HG03135 (cell line): ENCODE data around the gene INHBA.
A peak's percentile ranks its signal among the peaks of the same experiment; 100 is the strongest.

ENCODE experiments used
- ATAC-seq: cut with Tn5 transposase; IDR thresholded peaks from one replicate; pipeline ENCODE4 v1.9.1; 2021; ENCODE audit warnings: mild to moderate bottlenecking, moderate library complexity; ENCODE audit not compliant: unreplicated experiment

Gene INHBA

DNA sequence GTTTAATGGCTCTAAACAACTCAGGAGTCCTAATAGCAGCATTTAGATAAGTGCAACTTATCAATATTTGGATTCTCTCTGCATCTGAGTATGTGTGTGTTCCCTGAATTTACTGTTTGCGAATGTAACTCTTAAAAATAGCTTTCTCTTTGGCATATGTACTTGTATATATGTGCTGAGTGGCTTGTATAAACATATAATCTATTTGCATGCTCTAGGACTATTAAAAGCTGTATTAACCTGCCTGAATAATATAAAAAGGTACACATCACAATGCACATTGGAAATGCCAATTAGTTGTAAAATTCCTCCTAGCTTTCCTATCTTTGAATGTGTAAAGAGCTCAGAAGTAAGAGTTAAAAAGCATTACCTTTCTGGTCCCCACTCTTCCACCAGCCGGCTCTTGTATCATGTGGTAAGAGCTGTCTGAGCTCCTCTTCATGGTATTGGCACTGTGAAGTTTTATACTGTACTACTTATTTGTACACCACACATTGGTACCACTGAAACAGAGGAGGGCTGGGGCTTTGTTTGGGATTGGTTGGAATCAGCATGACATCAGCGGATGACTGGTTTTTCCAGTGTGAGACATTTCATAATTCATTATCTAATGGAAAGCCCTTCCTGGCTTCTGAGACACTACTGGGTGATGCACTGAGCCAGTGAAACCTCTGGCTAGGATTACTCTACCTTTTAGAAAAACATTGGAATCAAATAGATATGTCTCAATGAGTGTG is at the start of gene INHBA:
INHBA (minus strand) TSS at position 456 of the 737 bp plus-strand sequence. CDS start 2,716 bp downstream, outside the sequence.
- no peak for ATAC-seq

- no peak for ATAC-seq
These were observed 49.7 kb upstream of the INHBA start for GRCh38 chr7:41752615-41753014.

DNA sequence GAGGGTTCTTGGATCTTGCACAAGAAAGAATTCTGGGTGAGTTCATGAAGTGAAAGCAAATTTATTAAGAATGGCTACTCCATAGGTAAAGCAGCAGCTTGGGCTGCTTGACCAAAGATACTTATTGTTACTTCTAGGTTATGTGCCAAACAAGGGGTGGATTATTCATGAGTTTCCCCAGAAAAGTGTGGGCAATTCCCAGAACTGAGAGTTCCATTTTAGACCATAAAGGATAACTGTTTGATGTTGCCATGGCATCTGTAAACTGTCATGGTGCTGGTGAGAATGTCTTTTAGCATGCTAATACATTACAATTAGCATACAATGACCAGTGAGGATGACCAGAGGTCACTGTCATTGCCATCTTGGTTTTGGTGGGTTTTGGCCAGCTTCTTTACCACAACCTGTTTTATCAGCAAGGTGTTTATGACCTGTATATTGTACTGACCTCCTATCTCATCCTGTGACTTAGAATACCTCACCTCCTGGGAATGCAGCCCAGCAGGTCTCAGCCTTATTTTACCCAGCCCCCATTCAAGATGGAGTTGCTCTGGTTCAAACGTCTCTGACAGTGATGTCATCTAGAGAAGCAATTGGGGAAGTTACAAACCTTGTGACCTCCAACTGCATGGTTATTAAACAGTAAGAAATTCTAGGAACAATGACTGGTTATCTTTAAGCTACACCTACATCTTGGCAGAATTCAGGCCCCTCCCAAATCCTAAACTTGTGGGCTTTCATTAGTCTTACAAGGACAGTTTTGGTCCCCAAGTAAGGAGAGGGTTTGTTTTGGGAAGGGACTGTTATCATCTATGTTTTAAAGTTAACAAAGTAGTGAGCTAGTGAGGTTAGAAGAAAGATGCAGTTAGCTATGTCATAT is 48.0 kb upstream of the INHBA start:
- no peak for ATAC-seq

DNA sequence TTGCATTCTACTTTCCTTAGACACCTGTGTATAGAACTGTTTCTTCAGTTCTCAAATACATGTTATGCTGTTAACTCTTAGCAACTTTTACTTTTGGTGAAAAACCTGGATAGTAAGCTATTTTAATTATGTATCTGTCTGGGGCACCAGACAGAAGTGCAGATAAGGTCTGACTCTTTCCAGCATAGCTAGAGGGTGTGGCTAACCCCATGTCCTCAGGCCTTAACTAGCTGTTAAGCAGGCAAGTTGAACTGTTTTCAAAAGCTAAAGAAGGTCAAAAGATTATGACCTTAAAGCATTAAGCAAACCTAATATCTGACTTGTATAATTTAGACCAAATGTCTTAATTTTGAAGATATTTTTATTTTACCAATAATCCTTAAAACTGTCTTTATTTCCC is 45.1 kb upstream of the INHBA start:
- ATAC-seq = no peak

GRCh38 chr7:41745451-41745850 is 42.6 kb upstream of the INHBA start:
- ATAC-seq = no peak

DNA sequence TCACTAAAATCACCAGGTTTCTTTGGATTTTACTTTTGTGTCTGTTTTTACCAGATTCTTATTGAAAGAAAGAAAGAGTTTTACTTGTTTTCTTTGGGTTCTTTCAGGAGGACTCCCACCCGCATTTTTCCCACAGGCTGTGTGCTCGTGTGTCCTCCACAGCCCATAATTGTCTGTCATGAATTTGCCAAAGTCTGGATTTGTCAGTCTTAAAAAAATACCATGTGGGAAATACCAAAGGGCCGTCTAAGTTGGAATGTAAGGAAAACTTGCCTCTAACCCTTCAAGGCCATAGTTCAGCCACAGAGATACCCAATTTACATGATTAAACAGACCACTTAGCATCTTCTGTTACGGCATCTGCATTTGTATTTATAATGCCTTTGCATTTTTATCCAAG is 41.3 kb upstream of the INHBA start:
- ATAC-seq = no peak

DNA sequence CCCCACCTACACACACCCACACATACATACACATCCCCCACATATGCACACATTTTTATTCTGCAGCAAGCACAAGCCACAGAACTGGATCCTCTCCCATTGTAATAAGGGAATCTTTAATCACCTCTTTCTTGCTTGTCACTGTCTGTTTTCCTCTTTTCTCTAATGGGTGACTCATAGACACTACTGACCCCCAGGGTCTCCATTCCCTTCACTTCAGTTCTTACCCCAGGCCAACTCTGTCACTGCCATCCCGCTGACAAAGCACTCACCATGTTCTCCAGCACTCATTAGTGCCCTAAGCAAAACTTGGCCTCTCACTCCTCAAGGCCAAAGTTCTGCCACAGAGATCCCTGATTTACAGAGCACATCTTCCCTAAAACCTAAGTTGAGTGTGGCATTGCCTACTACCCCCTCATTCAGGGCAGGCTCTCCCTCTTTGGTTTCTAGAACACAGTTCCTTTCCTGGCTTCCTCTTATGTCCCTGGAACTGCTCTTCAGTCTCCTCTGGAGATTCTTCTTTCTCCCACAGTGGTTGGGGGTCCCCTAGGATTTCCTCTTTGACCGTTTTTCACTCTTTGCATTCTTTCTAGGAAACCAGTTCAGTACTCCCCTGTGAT is 39.6 kb upstream of the INHBA start:
- no peak for ATAC-seq

GRCh38 chr7:41738806-41739205 is 35.9 kb upstream of the INHBA start:
- no peak for ATAC-seq

GRCh38 chr7:41738336-41738735 is 35.4 kb upstream of the INHBA start:
- no peak for ATAC-seq

- no peak for ATAC-seq
These were observed 32.3 kb upstream of the INHBA start for GRCh38 chr7:41735206-41735605.

- no peak for ATAC-seq
These were observed 30.0 kb upstream of the INHBA start for GRCh38 chr7:41732843-41733306.

DNA sequence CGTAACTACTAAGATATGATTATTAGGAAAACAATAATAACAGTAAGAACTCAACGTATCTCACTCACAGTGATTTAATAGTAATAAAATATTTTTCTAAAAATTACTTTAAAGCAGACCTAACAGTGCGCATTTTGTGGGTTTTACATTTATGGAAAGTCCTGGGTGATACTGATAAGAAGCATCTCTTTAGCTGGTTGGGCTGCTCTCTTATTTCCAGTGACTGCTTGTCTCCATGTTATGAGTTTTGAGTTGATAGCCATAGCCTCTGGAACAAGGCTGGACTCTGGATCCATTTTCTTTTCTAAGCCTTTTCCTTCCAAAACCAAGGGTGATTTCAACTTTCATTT is 29.5 kb upstream of the INHBA start:
- ATAC-seq = no peak

- peak; percentile 98 for ATAC-seq
These were observed 28.9 kb upstream of the INHBA start for GRCh38 chr7:41731493-41732435.

DNA sequence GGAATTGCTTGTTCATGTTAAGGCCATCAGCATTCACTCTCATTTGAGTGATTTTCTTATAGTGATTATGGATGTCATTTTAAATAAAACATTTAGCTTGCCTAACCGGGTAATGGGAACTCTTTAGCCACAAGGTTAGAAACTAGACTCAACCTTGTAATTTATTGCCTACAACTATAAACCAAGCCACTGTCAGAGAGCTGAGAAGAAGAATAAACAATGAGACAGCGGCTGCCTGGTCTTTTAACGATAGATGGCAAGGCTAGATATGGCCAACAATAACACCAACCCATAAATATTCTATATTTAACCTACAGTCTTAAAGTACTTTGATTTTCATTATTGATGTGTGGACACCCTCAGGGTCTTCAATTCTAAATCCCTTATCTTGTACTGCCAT is 27.8 kb upstream of the INHBA start:
- ATAC-seq = no peak

- no peak for ATAC-seq
These were observed 27.3 kb upstream of the INHBA start for GRCh38 chr7:41730161-41730560.

- ATAC-seq = no peak
These were observed 26.2 kb upstream of the INHBA start for GRCh38 chr7:41729059-41729458.

DNA sequence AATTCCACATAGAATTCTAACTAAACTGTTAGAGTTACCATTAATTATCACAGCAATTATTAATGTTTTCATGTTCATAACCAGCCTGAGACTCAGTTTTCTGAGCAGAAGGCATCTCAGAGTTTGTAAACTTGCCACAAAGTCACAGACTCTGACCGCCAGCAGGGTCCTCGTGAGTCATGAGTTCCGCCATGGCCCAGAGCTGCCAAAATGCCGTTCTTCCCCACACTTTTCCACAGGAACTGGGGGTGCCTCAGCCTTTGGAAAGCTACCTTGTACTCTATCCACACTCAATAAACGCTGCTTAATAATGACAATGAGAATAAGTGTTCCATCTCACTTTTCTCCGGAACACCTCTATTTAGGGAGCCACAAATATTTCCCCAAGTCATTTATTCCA is 22.1 kb upstream of the INHBA start:
- ATAC-seq = no peak

DNA sequence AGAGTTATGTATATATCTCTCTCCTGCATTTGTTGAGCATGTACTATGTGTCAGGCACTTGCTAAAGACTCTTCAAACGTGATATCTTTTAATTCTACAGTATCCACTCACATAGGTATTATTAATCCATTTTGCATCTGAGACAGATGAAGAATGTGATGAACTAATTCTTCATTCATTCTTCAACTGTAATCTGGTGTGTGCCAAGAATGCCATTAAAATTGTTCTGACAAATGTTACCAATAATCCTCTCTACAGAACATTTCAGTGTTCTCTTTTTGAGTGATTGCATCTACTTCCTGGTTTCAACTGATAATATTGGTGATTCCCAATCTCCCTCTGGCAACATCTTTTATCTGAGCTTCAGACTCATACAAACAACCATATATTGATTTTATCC is 18.0 kb upstream of the INHBA start:
- ATAC-seq = no peak

GRCh38 chr7:41720046-41720445 is 17.2 kb upstream of the INHBA start:
- no peak for ATAC-seq

DNA sequence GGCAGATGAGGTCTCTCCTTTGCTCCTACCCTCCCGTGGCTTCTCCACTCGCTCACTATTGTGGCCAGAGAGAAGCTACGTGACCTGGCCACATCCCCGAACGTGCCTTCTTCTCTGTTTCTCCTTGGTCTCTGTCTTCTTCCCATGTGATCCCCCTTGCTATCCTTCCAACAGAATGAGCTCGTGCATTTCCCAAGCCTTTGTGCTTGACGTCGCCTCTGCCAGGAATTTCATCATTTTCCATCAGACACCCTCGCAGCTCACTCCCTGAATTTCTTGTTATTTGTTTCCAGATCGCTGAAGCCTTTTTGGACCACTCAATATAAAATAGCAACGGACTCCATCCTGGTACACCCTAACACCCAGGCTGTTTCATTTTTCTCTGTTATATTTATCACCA is 13.8 kb upstream of the INHBA start:
- no peak for ATAC-seq

DNA sequence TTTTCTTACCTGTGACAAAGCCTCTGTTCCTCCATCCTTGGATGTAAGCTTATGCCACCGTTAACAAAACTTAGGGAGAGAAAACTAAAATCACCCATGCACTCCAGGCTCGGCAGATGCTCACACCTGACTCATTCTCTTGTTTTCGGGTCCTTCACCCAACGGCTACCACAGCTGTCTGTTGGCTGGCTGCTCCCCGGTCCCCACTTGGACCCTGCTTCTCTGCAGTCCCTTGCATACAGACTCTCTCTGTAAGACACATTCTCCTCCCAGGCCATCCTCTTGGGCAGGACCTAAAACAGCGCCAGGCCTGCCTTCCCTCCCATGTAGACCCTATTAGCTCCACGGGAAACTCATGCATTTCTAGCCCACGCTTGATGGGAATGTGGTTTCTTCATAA is 12.1 kb upstream of the INHBA start:
- no peak for ATAC-seq
